IPS-11a (cell line): ENCODE measurements around the gene MIR17HG.

Source experiments
- H3K4me3 ChIP-seq: one replicate; pipeline ENCODE4 v1.5.1; 2013; ENCODE audit warnings: low read depth, low read length, control low read depth

Gene MIR17HG

GRCh38 chr13:91368101-91368500 is 20.6 kb downstream of the MIR17HG start:
- H3K4me3 ChIP-seq = no peak overlapping the region

GRCh38 chr13:91368676-91369440 is 21.4 kb downstream of the MIR17HG start:
- H3K4me3 ChIP-seq = no peak overlapping the region

GRCh38 chr13:91369441-91369831 is 21.9 kb downstream of the MIR17HG start:
- H3K4me3 ChIP-seq = no peak overlapping the region

- H3K4me3 ChIP-seq = no peak overlapping the region
These were observed 23.0 kb downstream of the MIR17HG start for GRCh38 chr13:91370501-91370900.

- H3K4me3 ChIP-seq = no peak overlapping the region
These were observed 25.4 kb downstream of the MIR17HG start for GRCh38 chr13:91372911-91373310.

- H3K4me3 ChIP-seq = no peak overlapping the region
These were observed 27.7 kb downstream of the MIR17HG start for GRCh38 chr13:91375116-91375729.

GRCh38 chr13:91381371-91381770 is 33.9 kb downstream of the MIR17HG start:
- H3K4me3 ChIP-seq = no peak overlapping the region

- H3K4me3 ChIP-seq = no peak overlapping the region
These were observed 36.3 kb downstream of the MIR17HG start for GRCh38 chr13:91383836-91384235.

GRCh38 chr13:91384896-91385295 is 37.4 kb downstream of the MIR17HG start:
- H3K4me3 ChIP-seq = no peak overlapping the region

- H3K4me3 ChIP-seq = no peak overlapping the region
These were observed 41.7 kb downstream of the MIR17HG start for GRCh38 chr13:91389186-91389585.

GRCh38 chr13:91397595-91397994 is 50.1 kb downstream of the MIR17HG start:
- H3K4me3 ChIP-seq = no peak overlapping the region

GRCh38 chr13:91398413-91399188 is 51.1 kb downstream of the MIR17HG start, which contains the start of gene GPC5:
Gene GPC5 (plus strand): TSS chr13:91398621.
- peak within 1 kb of the TSS; percentile 65 for H3K4me3 ChIP-seq

GRCh38 chr13:91399189-91400062 is 51.9 kb downstream of the MIR17HG start:
- H3K4me3 ChIP-seq = peak overlapping the region; percentile 65

- no peak overlapping the region for H3K4me3 ChIP-seq
These were observed 52.5 kb downstream of the MIR17HG start for GRCh38 chr13:91400063-91400399.

GRCh38 chr13:91400671-91401070 is 53.2 kb downstream of the MIR17HG start:
- no peak overlapping the region for H3K4me3 ChIP-seq

- no peak overlapping the region for H3K4me3 ChIP-seq
These were observed 54.4 kb downstream of the MIR17HG start for GRCh38 chr13:91401920-91402319.
